ENCODE measurements around the gene FAM193B.

FAM193B gene

GRCh38 chr5:177595991-177596774 lies 41.8 kb upstream of the FAM193B start:
- no peak for DNase-seq (ENCODE audit: extremely low spot score)
- ChIA-PET POLR2A (no interaction called here), CTCF (interaction anchor here (1.0 kb wide), 1 partner anchor 11 kb away, joined by 5 read pairs; no protein-coding TSS in a partner anchor)
- no peak for TF ChIP-seq PKNOX1 (IDR thresholded peaks at IDR 0.05)
- no peak for TF ChIP-seq ARNT (IDR thresholded peaks at IDR 0.05)
- no peak for TF ChIP-seq ELF4 (IDR thresholded peaks at IDR 0.05)
- no peak for TF ChIP-seq CTBP1 (IDR thresholded peaks at IDR 0.05; ENCODE audit: borderline replicate concordance)
- no peak for TF ChIP-seq NFRKB (IDR thresholded peaks at IDR 0.05)
- TF ChIP-seq LEF1 (IDR thresholded peaks at IDR 0.05; ENCODE audit: borderline replicate concordance): no peak
- TF ChIP-seq BHLHE40 (IDR thresholded peaks at IDR 0.05; ENCODE audit: borderline replicate concordance): no peak
- no peak for TF ChIP-seq FOXK2 (IDR thresholded peaks at IDR 0.05)
- TF ChIP-seq FOXA1 (IDR thresholded peaks at IDR 0.05): no peak
- TF ChIP-seq L3MBTL2 (conservative IDR thresholded peaks at IDR 0.05): no peak
- TF ChIP-seq ZNF384 (IDR thresholded peaks at IDR 0.05): no peak
- no peak for TF ChIP-seq SUZ12 (IDR thresholded peaks at IDR 0.05)
- TF ChIP-seq TARDBP (IDR thresholded peaks at IDR 0.05): no peak
- no peak for TF ChIP-seq FOXM1 (IDR thresholded peaks at IDR 0.05; ENCODE audit: borderline replicate concordance)
- no peak for TF ChIP-seq SP1 (IDR thresholded peaks at IDR 0.05)
- TF ChIP-seq HDGF (IDR thresholded peaks at IDR 0.05; ENCODE audit: borderline replicate concordance): no peak

GRCh38 chr5:177595026-177595585 lies 40.7 kb upstream of the FAM193B start:
- ChIA-PET CTCF (no interaction called here), POLR2A (interaction anchor here (0.8 kb wide), 1 partner anchor 49 kb away, joined by 3 read pairs; no protein-coding TSS in a partner anchor)
- TF ChIP-seq LEF1 (IDR thresholded peaks at IDR 0.05; ENCODE audit: borderline replicate concordance): no peak
- TF ChIP-seq FOXA1 (IDR thresholded peaks at IDR 0.05): no peak
- no peak for TF ChIP-seq HDGF (IDR thresholded peaks at IDR 0.05; ENCODE audit: borderline replicate concordance)
- no peak for TF ChIP-seq FOXM1 (IDR thresholded peaks at IDR 0.05; ENCODE audit: borderline replicate concordance)
- no peak for TF ChIP-seq TARDBP (IDR thresholded peaks at IDR 0.05)
- TF ChIP-seq ELF4 (IDR thresholded peaks at IDR 0.05): no peak
- TF ChIP-seq CTBP1 (IDR thresholded peaks at IDR 0.05; ENCODE audit: borderline replicate concordance): no peak
- no peak for TF ChIP-seq L3MBTL2 (conservative IDR thresholded peaks at IDR 0.05)
- no peak for TF ChIP-seq ZNF384 (IDR thresholded peaks at IDR 0.05)
- TF ChIP-seq PKNOX1 (IDR thresholded peaks at IDR 0.05): no peak

GRCh38 chr5:177594071-177594470 lies 39.7 kb upstream of the FAM193B start:
- ChIA-PET POLR2A (no interaction called here), CTCF (no interaction called here)
- no peak for DNase-seq (ENCODE audit: extremely low spot score)
- no peak for TF ChIP-seq SP1 (IDR thresholded peaks at IDR 0.05)
- no peak for TF ChIP-seq FOXA1 (IDR thresholded peaks at IDR 0.05)
- TF ChIP-seq BHLHE40 (IDR thresholded peaks at IDR 0.05; ENCODE audit: borderline replicate concordance): no peak
- TF ChIP-seq ARNT (IDR thresholded peaks at IDR 0.05): no peak
- no peak for TF ChIP-seq HDGF (IDR thresholded peaks at IDR 0.05; ENCODE audit: borderline replicate concordance)
- TF ChIP-seq CTBP1 (IDR thresholded peaks at IDR 0.05; ENCODE audit: borderline replicate concordance): no peak
- TF ChIP-seq FOXM1 (IDR thresholded peaks at IDR 0.05; ENCODE audit: borderline replicate concordance): no peak
- TF ChIP-seq ELF4 (IDR thresholded peaks at IDR 0.05): no peak
- TF ChIP-seq NFRKB (IDR thresholded peaks at IDR 0.05): no peak
- no peak for TF ChIP-seq ZNF384 (IDR thresholded peaks at IDR 0.05)
- TF ChIP-seq PKNOX1 (IDR thresholded peaks at IDR 0.05): no peak
- TF ChIP-seq TARDBP (IDR thresholded peaks at IDR 0.05): no peak
- TF ChIP-seq SUZ12 (IDR thresholded peaks at IDR 0.05): no peak
- TF ChIP-seq FOXK2 (IDR thresholded peaks at IDR 0.05): no peak

More at GRCh38 chr5:177595026-177595585, 40.7 kb upstream of the FAM193B start:
- DNase-seq (ENCODE audit: extremely low spot score): no peak

GRCh38 chr5:177593511-177593910 lies 39.1 kb upstream of the FAM193B start:
- CTCF ChIA-PET: interaction anchor here (2.4 kb wide), 1 partner anchor 14 kb away, joined by 12 read pairs; no protein-coding TSS in a partner anchor
- POLR2A ChIA-PET: interaction anchor here (1.5 kb wide), 1 partner anchor 281 kb away, joined by 3 read pairs; no protein-coding TSS in a partner anchor
- DNase-seq (ENCODE audit: extremely low spot score): no peak
- TF ChIP-seq SUZ12 (IDR thresholded peaks at IDR 0.05): no peak
- TF ChIP-seq ARNT (IDR thresholded peaks at IDR 0.05): no peak
- TF ChIP-seq FOXK2 (IDR thresholded peaks at IDR 0.05): no peak
- TF ChIP-seq FOXA1 (IDR thresholded peaks at IDR 0.05): no peak
- no peak for TF ChIP-seq HDGF (IDR thresholded peaks at IDR 0.05; ENCODE audit: borderline replicate concordance)
- no peak for TF ChIP-seq ZNF384 (IDR thresholded peaks at IDR 0.05)
- TF ChIP-seq CTBP1 (IDR thresholded peaks at IDR 0.05; ENCODE audit: borderline replicate concordance): no peak

- TF ChIP-seq NFRKB (IDR thresholded peaks at IDR 0.05) (no peak), LEF1 (IDR thresholded peaks at IDR 0.05; ENCODE audit: borderline replicate concordance) (no peak), ZNF384 (IDR thresholded peaks at IDR 0.05) (no peak), CTBP1 (IDR thresholded peaks at IDR 0.05; ENCODE audit: borderline replicate concordance) (no peak), HDGF (IDR thresholded peaks at IDR 0.05; ENCODE audit: borderline replicate concordance) (no peak), TARDBP (IDR thresholded peaks at IDR 0.05) (no peak), BHLHE40 (IDR thresholded peaks at IDR 0.05; ENCODE audit: borderline replicate concordance) (no peak), ARNT (IDR thresholded peaks at IDR 0.05) (no peak), SP1 (IDR thresholded peaks at IDR 0.05) (no peak), FOXA1 (IDR thresholded peaks at IDR 0.05) (no peak), PKNOX1 (IDR thresholded peaks at IDR 0.05) (no peak), FOXM1 (IDR thresholded peaks at IDR 0.05; ENCODE audit: borderline replicate concordance) (no peak), FOXK2 (IDR thresholded peaks at IDR 0.05) (no peak), ELF4 (IDR thresholded peaks at IDR 0.05) (no peak), L3MBTL2 (conservative IDR thresholded peaks at IDR 0.05) (no peak), SUZ12 (IDR thresholded peaks at IDR 0.05) (no peak)
- ChIA-PET CTCF (interaction anchor here (2.4 kb wide), 1 partner anchor 15 kb away, joined by 12 read pairs; no protein-coding TSS in a partner anchor), POLR2A (interaction anchor here (1.0 to 1.5 kb wide), 7 partner anchors 8 to 280 kb away, joined by 3 to 6 read pairs (median 5); partner anchors contain the start of gene FAM193B)
- DNase-seq (ENCODE audit: extremely low spot score): no peak
These were observed 38.5 kb upstream of the FAM193B start for GRCh38 chr5:177592905-177593304.

All from HEK293T (cell line).